COLO668 (cell line): ENCODE results near the gene IQSEC1.

Source experiments
- DNase-seq: peaks from one replicate; lab custom pipeline; 2025; ENCODE audit not compliant: unreplicated experiment; lab: John Stamatoyannopoulos, UW

Gene IQSEC1

DNA sequence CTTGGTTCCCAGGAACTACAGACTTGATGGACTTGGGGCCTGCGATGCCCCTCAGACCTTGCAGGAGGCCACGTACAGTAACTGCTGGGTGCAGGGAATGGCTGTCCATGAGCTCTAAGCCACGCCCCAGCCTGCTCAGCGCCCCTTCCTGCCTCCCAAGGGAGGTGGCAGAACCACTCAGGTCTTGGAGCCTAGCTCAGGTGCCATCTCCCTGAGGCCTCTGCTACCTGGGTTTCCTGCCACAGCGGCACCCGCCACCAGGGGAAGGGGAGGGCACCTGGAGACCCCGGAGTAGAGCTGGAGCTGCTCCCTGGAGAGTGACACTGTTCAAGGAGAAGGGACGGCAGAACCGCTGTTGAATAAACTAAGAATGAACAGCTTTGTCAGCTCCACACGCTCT, 154.0 kb downstream of the IQSEC1 start:
- no peak for DNase-seq

GRCh38 chr3:12918231-12918630, 155.0 kb downstream of the IQSEC1 start:
- no peak for DNase-seq

DNA sequence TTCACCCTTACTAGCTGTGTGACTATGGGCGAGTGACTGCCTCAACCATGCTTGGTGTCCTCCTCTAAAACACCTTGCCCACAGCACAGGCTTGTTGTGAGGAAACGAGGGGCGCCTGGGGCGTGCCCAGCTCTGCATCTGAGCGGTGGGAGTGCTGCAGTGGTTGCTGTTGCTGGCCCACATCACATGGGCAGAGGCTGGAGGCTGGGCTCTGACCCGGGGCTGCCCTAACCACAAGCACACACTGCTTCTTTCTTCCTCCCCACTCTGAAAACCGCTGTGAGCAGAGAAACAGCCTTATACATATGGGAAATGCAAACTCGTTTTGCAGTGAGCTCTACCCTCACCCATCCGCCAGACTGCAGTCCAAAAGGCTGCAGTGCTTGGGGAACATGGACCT, 157.1 kb downstream of the IQSEC1 start:
- no peak for DNase-seq

DNA sequence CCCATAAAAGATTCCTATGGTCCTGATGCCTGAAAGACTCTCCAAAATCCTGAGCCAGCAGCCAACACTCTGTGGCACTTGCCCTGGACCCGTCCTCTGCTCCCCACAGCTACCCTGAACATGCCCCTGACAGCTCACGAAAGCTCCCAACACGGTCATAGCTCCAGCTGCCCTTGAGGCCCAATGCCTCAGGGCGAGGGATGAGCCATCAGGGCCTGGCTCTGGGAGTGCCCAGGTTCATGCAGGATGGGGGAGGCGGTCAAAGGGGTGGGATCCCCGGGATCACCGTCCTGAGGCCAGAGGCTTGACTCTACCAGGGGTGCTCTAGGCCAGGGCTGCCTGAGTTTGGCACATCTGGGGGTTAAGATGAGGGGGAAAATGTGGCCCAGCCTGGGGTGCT, 159.1 kb downstream of the IQSEC1 start:
- no peak for DNase-seq

- no peak for DNase-seq
These were observed 161.3 kb downstream of the IQSEC1 start for GRCh38 chr3:12911881-12912415.

- DNase-seq, result no peak
These were observed 162.7 kb downstream of the IQSEC1 start for GRCh38 chr3:12910356-12911099.

DNA sequence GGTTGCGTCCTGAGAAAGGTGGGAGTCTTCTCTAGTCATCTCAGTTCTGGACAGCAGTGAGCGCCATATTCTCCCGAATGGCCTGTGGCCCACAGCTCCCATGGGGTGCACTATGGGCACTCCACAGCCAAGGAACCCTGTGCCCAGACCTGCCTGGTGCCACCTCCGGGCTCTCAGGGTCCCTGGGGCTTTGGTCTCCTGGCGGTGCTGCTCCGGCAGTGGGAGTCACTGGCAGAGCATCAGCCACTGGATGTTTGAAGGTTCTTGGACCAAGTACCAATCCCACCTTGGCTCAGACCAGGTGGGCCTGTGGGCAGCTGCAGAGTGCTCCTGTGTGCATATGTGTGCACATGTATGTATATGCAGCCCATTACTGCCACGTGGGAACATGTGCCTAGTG, 163.5 kb downstream of the IQSEC1 start:
- no peak for DNase-seq

DNA sequence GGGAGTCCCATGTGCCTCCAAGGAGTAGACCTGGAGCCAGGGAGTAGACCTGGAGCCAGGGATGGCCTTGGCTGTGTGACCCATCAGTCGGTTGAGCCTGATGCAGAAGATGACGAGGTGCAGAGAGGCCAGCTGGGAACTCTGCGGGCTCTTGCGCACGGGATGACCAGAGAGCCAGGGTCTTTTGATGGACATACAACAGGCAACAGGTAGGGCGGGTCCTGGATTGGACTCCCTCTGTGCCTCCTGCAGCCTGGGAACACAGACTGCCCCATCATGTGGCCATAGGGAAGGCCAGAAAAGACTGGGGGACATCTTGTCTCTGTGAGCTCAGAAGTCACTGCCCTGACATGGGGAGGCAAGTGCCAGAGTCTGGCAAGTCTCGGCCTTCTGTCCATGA, 164.4 kb downstream of the IQSEC1 start:
- DNase-seq, result no peak

DNA sequence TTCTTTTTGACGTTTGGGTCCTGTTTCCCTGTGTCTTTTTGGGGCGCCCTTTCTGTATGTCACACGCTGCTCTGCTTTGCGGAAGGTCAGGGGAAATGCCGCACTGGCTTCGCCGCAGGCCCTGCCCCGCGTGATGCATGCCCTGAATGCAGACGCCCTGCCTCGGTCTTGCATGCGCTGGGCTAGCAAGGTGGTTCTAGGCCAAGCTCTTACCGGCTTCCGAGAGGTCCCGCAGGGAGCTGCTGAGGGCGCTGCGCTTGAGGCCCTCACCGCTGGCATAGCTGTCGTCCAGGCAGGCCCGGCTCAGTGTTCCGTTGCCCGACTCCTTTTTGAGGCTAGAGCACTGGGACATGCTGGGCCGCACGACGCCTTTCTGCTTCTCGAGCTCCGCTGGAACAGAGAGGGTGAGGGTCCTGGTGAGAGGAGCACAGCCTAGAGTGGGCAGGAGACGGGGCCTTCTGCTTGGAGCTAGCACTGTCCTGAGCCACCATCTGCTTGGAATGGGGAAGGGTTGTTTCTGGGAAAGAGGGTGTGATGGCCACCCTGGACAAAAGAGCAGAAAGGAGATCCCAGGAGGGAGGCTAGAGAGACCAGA, 165.0 kb downstream of the IQSEC1 start:
- no peak for DNase-seq

- DNase-seq, result no peak
These were observed 165.5 kb downstream of the IQSEC1 start for GRCh38 chr3:12907729-12908128.

DNA sequence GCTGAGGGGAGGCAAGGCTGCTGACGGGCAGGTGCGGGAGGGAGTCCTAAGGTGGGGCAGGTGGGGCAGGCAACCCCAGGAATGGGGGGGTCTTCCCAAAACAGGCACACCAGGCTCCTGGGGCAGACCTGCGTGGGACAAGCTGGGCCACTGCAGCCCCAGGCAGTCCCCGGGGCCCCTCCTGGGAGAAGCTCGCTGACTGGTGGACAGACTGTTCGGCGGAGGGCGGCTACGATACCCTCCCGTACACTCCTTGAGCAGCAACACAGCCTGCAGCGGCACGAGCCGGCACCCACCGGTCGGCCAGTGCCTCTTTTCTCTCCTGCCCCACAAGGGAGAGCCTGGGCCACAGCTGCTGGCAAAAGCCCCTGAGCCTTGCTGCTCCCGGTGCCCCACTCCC, 165.9 kb downstream of the IQSEC1 start:
- DNase-seq, result no peak

GRCh38 chr3:12906916-12907290, 166.3 kb downstream of the IQSEC1 start:
- no peak for DNase-seq

DNA sequence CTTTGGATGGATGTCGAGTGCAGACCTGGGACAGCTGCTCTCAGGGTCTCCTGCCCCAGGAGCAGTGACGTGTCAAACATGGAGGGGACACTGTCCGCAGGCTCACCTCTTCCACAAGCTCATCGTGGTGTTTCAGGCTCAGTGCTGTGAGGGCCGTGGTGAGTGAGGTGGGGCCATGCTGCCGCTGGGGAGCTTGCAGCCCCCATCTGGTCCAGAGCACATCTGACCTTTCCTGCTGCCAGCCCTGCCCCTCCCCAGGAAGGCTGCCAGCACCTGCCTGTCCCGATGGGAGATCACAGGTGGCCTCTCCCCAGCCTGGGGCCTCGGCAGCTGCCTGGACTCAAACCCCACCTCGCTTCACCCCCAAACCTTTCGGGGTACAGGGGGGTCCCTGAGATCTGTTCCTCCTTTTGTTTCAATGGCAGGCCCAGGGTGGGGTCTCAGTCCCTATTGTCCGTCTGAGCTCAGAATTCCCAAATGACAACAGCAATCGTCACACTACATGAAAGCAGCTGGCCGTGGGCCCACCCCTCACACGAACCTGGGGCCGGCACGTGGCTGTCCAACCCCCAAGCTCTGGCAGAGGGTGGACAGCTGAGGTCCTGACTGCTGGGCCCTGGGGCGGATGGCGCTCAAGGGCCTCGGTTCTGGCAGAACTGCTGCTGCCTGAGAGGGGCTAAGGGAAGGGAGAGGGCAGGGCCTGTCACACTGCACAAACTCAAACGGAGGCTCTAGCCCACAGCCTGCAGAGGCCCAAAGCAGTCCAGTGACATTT, 166.9 kb downstream of the IQSEC1 start:
- DNase-seq, result no peak

DNA sequence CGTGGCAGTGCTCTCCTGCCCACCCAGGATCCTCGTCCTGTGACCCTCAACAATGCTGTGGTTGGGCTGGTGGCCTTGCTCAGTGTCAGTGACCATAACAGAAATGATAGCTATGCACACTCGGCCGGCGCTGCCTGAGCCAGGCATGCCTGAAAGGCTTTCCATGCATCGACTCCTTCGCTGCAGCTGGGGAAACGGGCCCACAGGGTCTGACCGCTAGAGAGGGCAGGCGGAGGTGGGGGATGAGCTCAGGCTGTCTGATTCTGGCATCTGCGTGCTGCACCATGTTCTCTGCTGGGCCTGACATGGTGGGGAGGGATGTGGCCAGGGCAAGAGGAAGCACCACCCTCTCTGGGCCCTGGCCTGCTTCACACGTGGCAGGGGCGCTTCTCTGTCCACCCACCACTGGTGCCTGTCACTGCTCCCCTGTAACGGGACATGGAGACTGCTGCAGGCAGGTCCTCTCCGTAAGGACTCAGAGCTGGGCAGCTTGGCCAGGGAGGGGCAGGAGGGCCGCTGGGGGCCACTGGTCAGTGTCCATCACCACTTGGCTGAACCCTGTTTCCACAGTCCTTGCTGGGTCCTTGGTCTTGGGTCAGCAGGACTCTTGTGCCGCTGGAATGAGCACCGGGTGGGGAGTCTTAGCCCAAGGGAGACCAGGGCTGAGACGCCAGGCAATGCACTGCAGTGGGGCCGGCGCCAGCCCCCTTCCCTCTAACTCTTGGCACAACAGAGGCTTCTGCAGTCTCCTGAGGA, 167.7 kb downstream of the IQSEC1 start:
- no peak for DNase-seq

DNA sequence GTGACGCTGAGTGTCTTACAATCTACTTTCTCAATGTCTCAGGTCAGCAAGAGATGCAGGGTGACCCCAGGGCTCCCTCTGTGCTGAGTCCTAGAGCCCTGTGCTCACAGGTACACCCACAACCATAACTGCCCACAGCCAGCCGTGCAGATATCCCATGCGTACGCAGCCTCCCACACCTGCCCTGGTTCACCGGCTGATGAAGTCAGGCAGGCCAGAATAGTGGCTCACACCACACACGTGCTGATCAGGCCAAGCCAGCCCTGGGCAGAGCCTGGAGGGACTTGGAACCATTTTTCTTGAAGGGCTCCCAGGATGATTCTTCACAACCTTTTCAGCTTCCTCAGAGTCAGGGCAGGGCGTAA, 168.3 kb downstream of the IQSEC1 start:
- no peak for DNase-seq

DNA sequence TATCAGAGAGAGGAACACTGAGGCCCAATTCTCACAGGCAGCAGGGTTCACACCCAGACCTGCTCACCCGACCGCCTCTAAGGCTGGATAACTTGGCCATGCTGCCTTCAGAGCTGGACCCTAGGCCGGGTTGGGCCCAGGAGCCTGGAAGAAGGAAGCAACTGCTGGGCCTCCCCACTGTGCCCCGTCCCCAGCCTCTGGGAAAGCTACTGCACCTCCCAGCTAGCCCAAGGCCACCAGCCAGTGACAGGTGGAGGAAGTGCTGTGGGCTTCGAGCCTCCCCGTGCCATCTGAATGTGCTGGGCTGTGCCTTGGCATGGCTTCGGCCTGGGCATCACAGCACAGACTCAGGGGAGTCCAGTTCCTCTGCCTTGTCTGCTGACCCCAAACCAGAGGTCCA, 169.3 kb downstream of the IQSEC1 start:
- no peak for DNase-seq

GRCh38 chr3:12903000-12903800, 170.0 kb downstream of the IQSEC1 start:
- no peak for DNase-seq

- no peak for DNase-seq
These were observed 170.8 kb downstream of the IQSEC1 start for GRCh38 chr3:12902181-12902999.

DNA sequence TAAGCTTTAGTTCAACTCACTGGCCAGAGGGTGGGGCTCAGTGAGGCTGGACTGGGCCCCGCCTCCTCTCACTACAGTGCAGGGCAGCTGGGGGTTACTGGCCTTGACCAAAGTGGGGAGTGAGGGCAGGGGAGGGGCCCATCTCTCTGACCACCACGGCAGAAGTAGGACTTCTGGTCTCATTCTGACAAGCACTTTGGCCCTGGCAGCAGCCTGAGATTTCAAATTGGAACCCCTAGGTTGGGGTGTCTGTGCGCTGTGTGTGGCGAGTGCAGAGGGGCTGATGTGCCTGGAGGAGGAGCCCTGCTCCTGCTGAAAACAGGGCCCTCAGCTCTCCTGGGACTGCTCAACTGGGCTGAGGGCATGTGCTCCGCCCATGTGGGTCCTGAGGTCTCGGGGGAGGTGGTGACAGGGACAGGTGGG, 171.6 kb downstream of the IQSEC1 start:
- no peak for DNase-seq
